LoVo (cell line): ENCODE results near the gene DMPK.
"Not testable (repeated sequence)": the region's sequence is repeated elsewhere in the genome, so short reads cannot be mapped to it uniquely, and the experiment has no call there.

Experiments
- DNase-seq: peaks from one replicate; pipeline ENCODE4 v3.0.0-alpha.2; 2016; ENCODE audit warnings: low spot score

Gene DMPK

GRCh38 chr19:45745606-45746005 is 36.7 kb downstream of the DMPK start:
- no peak for DNase-seq

GRCh38 chr19:45742969-45743368 is 39.3 kb downstream of the DMPK start:
- no peak for DNase-seq

GRCh38 chr19:45739498-45740439 is 42.5 kb downstream of the DMPK start:
- no peak for DNase-seq

GRCh38 chr19:45733160-45733810 is 49.0 kb downstream of the DMPK start, which contains the start of gene MEIOSIN:
Gene MEIOSIN (plus strand): TSS chr19:45733439. CDS start chr19:45735377, 1,938 bp downstream.
- no peak for DNase-seq

GRCh38 chr19:45730368-45731288 is 51.7 kb downstream of the DMPK start, which contains the start of gene FBXO46:
Gene FBXO46 (minus strand): TSS chr19:45730896. CDS start chr19:45713495, 17,401 bp downstream.
- peak; percentile 98 for DNase-seq

GRCh38 chr19:45729800-45730290 is 52.4 kb downstream of the DMPK start:
- DNase-seq = no peak

- not testable (repeated sequence) for DNase-seq
Measured at GRCh38 chr19:45728683-45729082, 53.6 kb downstream of the DMPK start.

GRCh38 chr19:45720065-45720464 is 62.2 kb downstream of the DMPK start:
- DNase-seq = not testable (repeated sequence)
